MG63 (cell line): ENCODE results near the gene IRF1. TPM values are rescaled to one million over a fixed set of nuclear protein-coding genes. Genes with fewer than 3 reads are reported as not detected.

Experiments
- DNase-seq: peaks from one replicate; pipeline ENCODE4 v3.0.0-alpha.2; 2020
- H3K27me3 ChIP-seq: fragments of 250-450 bp; sonication (Bioruptor Pico); 2 replicates; pipeline ENCODE4 v1.5.1; 2020; ENCODE audit warnings: mild to moderate bottlenecking, moderate library complexity
- H3K36me3 ChIP-seq: fragments of 250-450 bp; sonication (Bioruptor Pico); 2 replicates; pipeline ENCODE4 v1.5.1; 2020; ENCODE audit warnings: mild to moderate bottlenecking, moderate library complexity
- H3K4me3 ChIP-seq: fragments of 250-450 bp; sonication (Bioruptor Pico); 2 replicates; pipeline ENCODE4 v1.5.1; 2020; ENCODE audit warnings: mild to moderate bottlenecking, moderate library complexity
- H3K9me3 ChIP-seq: fragments of 250-450 bp; sonication (Bioruptor Pico); 2 replicates; pipeline ENCODE4 v1.5.1; 2020; ENCODE audit warnings: mild to moderate bottlenecking, moderate library complexity
- total RNA-seq: library from RNA; depleted of rRNA; stranded (reverse); fragments of >200 nt; shearing (Covaris generic); gene quantifications from 2 replicates; pipeline ENCODE4 v1.2.3, GENCODE V29; 2014; ENCODE audit warnings: low replicate concordance

Gene IRF1
- total RNA-seq, 1 experiment from 2014 or later: 34.7 TPM

GRCh38 chr5:132471151-132471907 lies 19.2 kb downstream of the IRF1 start:
- DNase-seq: no peak
- no peak overlapping the region for H3K4me3 ChIP-seq
- peaks cover 9% of the 10 kb centered on the region for H3K36me3 ChIP-seq
- H3K9me3 ChIP-seq: peaks cover 4% of the 10 kb centered on the region; the same call in 1 of the 2 replicates
- no peaks in the 10 kb centered on the region for H3K27me3 ChIP-seq

- DNase-seq: no peak
- H3K27me3 ChIP-seq: no peaks in the 10 kb centered on the region
- H3K9me3 ChIP-seq: peaks cover 4% of the 10 kb centered on the region; the same call in 1 of the 2 replicates
- peaks cover 9% of the 10 kb centered on the region for H3K36me3 ChIP-seq
- no peak overlapping the region for H3K4me3 ChIP-seq
Measured at GRCh38 chr5:132470596-132470995, 20.0 kb downstream of the IRF1 start.

- DNase-seq: no peak
- H3K4me3 ChIP-seq: no peak overlapping the region
- no peaks in the 10 kb centered on the region for H3K27me3 ChIP-seq
- peaks cover 4% of the 10 kb centered on the region; the same call in 1 of the 2 replicates for H3K9me3 ChIP-seq
- peaks cover 11% of the 10 kb centered on the region for H3K36me3 ChIP-seq
Measured at GRCh38 chr5:132470010-132470392, 20.6 kb downstream of the IRF1 start.

- H3K9me3 ChIP-seq: peaks cover 4% of the 10 kb centered on the region; the same call in 1 of the 2 replicates
- DNase-seq: no peak
- no peaks in the 10 kb centered on the region for H3K27me3 ChIP-seq
Measured at GRCh38 chr5:132469380-132470009, 21.1 kb downstream of the IRF1 start.

GRCh38 chr5:132468656-132469379 lies 21.8 kb downstream of the IRF1 start:
- no peaks in the 10 kb centered on the region for H3K27me3 ChIP-seq
- no peak overlapping the region for H3K4me3 ChIP-seq
- peaks cover 13% of the 10 kb centered on the region for H3K36me3 ChIP-seq
- peaks cover 4% of the 10 kb centered on the region; the same call in 1 of the 2 replicates for H3K9me3 ChIP-seq
- no peak for DNase-seq

More at GRCh38 chr5:132469380-132470009, 21.1 kb downstream of the IRF1 start:
- peaks cover 13% of the 10 kb centered on the region for H3K36me3 ChIP-seq
- no peak overlapping the region for H3K4me3 ChIP-seq

GRCh38 chr5:132467287-132467984 lies 23.1 kb downstream of the IRF1 start:
- Histone ChIP-seq H3K4me3 (no peak overlapping the region), H3K9me3 (peaks cover 4% of the 10 kb centered on the region; the same call in 1 of the 2 replicates), H3K27me3 (no peaks in the 10 kb centered on the region), H3K36me3 (peaks cover 13% of the 10 kb centered on the region)
- no peak for DNase-seq

GRCh38 chr5:132466433-132467286 lies 23.9 kb downstream of the IRF1 start:
- Histone ChIP-seq H3K4me3 (no peak overlapping the region), H3K36me3 (peaks cover 13% of the 10 kb centered on the region), H3K9me3 (peaks cover 4% of the 10 kb centered on the region; the same call in 1 of the 2 replicates), H3K27me3 (no peaks in the 10 kb centered on the region)
- DNase-seq: no peak

- Histone ChIP-seq H3K36me3 (peaks cover 15% of the 10 kb centered on the region), H3K4me3 (no peak overlapping the region), H3K27me3 (no peaks in the 10 kb centered on the region), H3K9me3 (peaks cover 4% of the 10 kb centered on the region; the same call in 1 of the 2 replicates)
- DNase-seq: no peak
Measured at GRCh38 chr5:132465059-132465707, 25.4 kb downstream of the IRF1 start.

- H3K9me3 ChIP-seq: peaks cover 4% of the 10 kb centered on the region; the same call in 1 of the 2 replicates
- H3K36me3 ChIP-seq: peaks cover 11% of the 10 kb centered on the region
- no peak overlapping the region for H3K4me3 ChIP-seq
- DNase-seq: no peak
- no peaks in the 10 kb centered on the region for H3K27me3 ChIP-seq
Measured at GRCh38 chr5:132464156-132464939, 26.2 kb downstream of the IRF1 start.

- H3K4me3 ChIP-seq: no peak overlapping the region
- no peak for DNase-seq
- H3K36me3 ChIP-seq: peaks cover 6% of the 10 kb centered on the region
- no peaks in the 10 kb centered on the region for H3K27me3 ChIP-seq
- H3K9me3 ChIP-seq: no peaks in the 10 kb centered on the region; the same call in 1 of the 2 replicates
Measured at GRCh38 chr5:132463811-132464155, 26.8 kb downstream of the IRF1 start.

- Histone ChIP-seq H3K36me3 (peaks cover 6% of the 10 kb centered on the region), H3K4me3 (no peak overlapping the region), H3K27me3 (no peaks in the 10 kb centered on the region), H3K9me3 (no peaks in the 10 kb centered on the region)
- DNase-seq: no peak
Measured at GRCh38 chr5:132462856-132463745, 27.5 kb downstream of the IRF1 start.

- no peak for DNase-seq
- Histone ChIP-seq H3K4me3 (no peak overlapping the region), H3K9me3 (no peaks in the 10 kb centered on the region), H3K36me3 (peaks cover 6% of the 10 kb centered on the region), H3K27me3 (no peaks in the 10 kb centered on the region)
Measured at GRCh38 chr5:132462333-132462732, 28.2 kb downstream of the IRF1 start.

GRCh38 chr5:132461569-132462070 lies 29.0 kb downstream of the IRF1 start:
- Histone ChIP-seq H3K36me3 (peaks cover 6% of the 10 kb centered on the region), H3K4me3 (no peak overlapping the region), H3K9me3 (no peaks in the 10 kb centered on the region), H3K27me3 (no peaks in the 10 kb centered on the region)
- DNase-seq: no peak
